Endothelial cell of umbilical vein (primary cell): ENCODE measurements around the gene IRS1. TPM values are rescaled to one million over a fixed set of nuclear protein-coding genes. Genes with fewer than 3 reads are reported as not detected.

Source experiments
- BruUV-seq: library from RNA; stranded (reverse); fragments of 400-500 nt; replicated peaks from 2 replicates; lab custom pipeline; 2021; lab: Mats Ljungman, UMichigan
- CTCF ChIA-PET: fragments of 300-600, 350-600 bp; sonication (Branson Sonifier 250); formaldehyde crosslinking; loops from one replicate; lab custom pipeline; 2021; ENCODE audit warnings: antibody characterized with exemption, inconsistent platforms; lab: Charles Lee
- POLR2A ChIA-PET: fragments of 300-600, 350-600 bp; sonication (Branson Sonifier 250); formaldehyde crosslinking; loops from one replicate; lab custom pipeline; 2021; ENCODE audit warnings: antibody characterized with exemption, inconsistent platforms; lab: Charles Lee
- DNase-seq: peaks from one replicate; pipeline ENCODE4 v3.0.0-alpha.2; 2011; ENCODE audit warnings: low read depth, low spot score
- FAIRE-seq: peaks from 2 replicates; lab custom pipeline; 2011; peaks lifted over from hg19 to GRCh38; lab: Jason Lieb, UNC
- H2AFZ ChIP-seq: 2 replicates; pipeline ENCODE4 v1.6.0; 2012; ENCODE audit warnings: low read depth, low read length, control low read depth, inconsistent platforms
- H3K27ac ChIP-seq: 2 replicates; pipeline ENCODE4 v1.5.1; 2011; ENCODE audit warnings: low read depth, mild to moderate bottlenecking, control low read depth, low read length, moderate library complexity; ENCODE audit not compliant: insufficient read depth
- H3K27me3 ChIP-seq, 2 experiments: 2 replicates each; pipeline versions ENCODE4 v1.6.0 to v1.6.1; 2011; ENCODE audit warnings: low read length in 2 of 2, mixed read lengths in 1 of 2; ENCODE audit not compliant: control insufficient read depth in 2 of 2, insufficient read depth in 2 of 2
- H3K36me3 ChIP-seq, 2 experiments: 2 replicates in 1 of 2; 3 replicates in 1 of 2; pipeline ENCODE4 v1.5.1; 2011; ENCODE audit warnings: low read length in 2 of 2, mild to moderate bottlenecking in 1 of 2, moderate library complexity in 1 of 2; ENCODE audit not compliant: control insufficient read depth in 2 of 2, insufficient read depth in 2 of 2; ENCODE audit errors: extremely low read depth in 1 of 2
- H3K4me1 ChIP-seq: 3 replicates; pipeline ENCODE4 v1.5.1; 2011; ENCODE audit warnings: mild to moderate bottlenecking, low read length; ENCODE audit not compliant: control insufficient read depth, insufficient read depth; ENCODE audit errors: extremely low read depth
- H3K4me2 ChIP-seq: 2 replicates; pipeline ENCODE4 v1.6.1; 2011; ENCODE audit warnings: low read length, control low read depth, mixed read lengths; ENCODE audit not compliant: insufficient read depth
- H3K4me3 ChIP-seq, 3 experiments: fragments of 200-600 bp in 1 of 3; sonication (generic), shearing (Covaris generic) in 1 of 3; replicated peaks in 1 of 3; 2 replicates each; pipeline ENCODE4 v1.5.1; 2011 to 2016; ENCODE audit warnings: control low read depth in 3 of 3, low read length in 3 of 3, mild to moderate bottlenecking in 2 of 3, inconsistent platforms in 1 of 3, low read depth in 1 of 3, moderate library complexity in 1 of 3; ENCODE audit not compliant: insufficient read depth in 1 of 3
- H3K79me2 ChIP-seq: 2 replicates; pipeline ENCODE4 v1.6.0; 2012; ENCODE audit warnings: low read length, inconsistent platforms; ENCODE audit not compliant: control insufficient read depth, insufficient read depth
- H3K9ac ChIP-seq: replicated peaks from 2 replicates; pipeline ENCODE3; 2011; ENCODE audit warnings: low read length, control low read depth; ENCODE audit not compliant: insufficient read depth; ENCODE audit errors: extremely low read depth
- H3K9me1 ChIP-seq: replicated peaks from 3 replicates; pipeline ENCODE4 v1.6.0; 2011; ENCODE audit warnings: mild to moderate bottlenecking, low read length; ENCODE audit not compliant: control insufficient read depth, insufficient read depth; ENCODE audit errors: extremely low read depth
- H3K9me3 ChIP-seq: replicated peaks from 2 replicates; pipeline ENCODE4 v1.5.1; 2012; ENCODE audit warnings: low read length, inconsistent platforms; ENCODE audit not compliant: control insufficient read depth, insufficient read depth
- H4K20me1 ChIP-seq: replicated peaks from 2 replicates; pipeline ENCODE3; 2011; ENCODE audit warnings: mild to moderate bottlenecking, low read length; ENCODE audit not compliant: control insufficient read depth, insufficient read depth; ENCODE audit errors: extremely low read depth
- CTCF ChIP-seq, 2 donors: IDR thresholded peaks; 1 replicate in 1 of 2; 2 replicates in 1 of 2; pipeline ENCODE4 v1.5.1; 2011; ENCODE audit warnings: low read length in 2 of 2, mild to moderate bottlenecking in 2 of 2, moderate library complexity in 2 of 2, control low read depth in 1 of 2, inconsistent platforms in 1 of 2, low read depth in 1 of 2; ENCODE audit not compliant: insufficient read depth in 1 of 2; ENCODE audit errors: extremely low read depth in 1 of 2
- EZH2 ChIP-seq: IDR thresholded peaks from 2 replicates; pipeline ENCODE4 v1.6.1; 2012; ENCODE audit warnings: borderline replicate concordance, low read depth, mild to moderate bottlenecking, moderate library complexity, low read length, inconsistent platforms; ENCODE audit not compliant: severe bottlenecking
- FOS ChIP-seq: IDR thresholded peaks from 2 replicates; pipeline ENCODE4 v1.6.1; 2011; ENCODE audit warnings: mild to moderate bottlenecking, low read length, moderate library complexity, borderline replicate concordance; ENCODE audit not compliant: insufficient read depth
- GATA2 ChIP-seq: IDR thresholded peaks from 2 replicates; pipeline ENCODE4 v1.7.0; 2011; ENCODE audit warnings: low read depth, mild to moderate bottlenecking, moderate library complexity, mixed read lengths, low read length; ENCODE audit not compliant: insufficient read length, insufficient read depth
- MYC ChIP-seq: IDR thresholded peaks from one replicate; pipeline ENCODE4 v1.6.1; 2011; ENCODE audit warnings: mild to moderate bottlenecking, low read depth, low read length
- POLR2AphosphoS5 ChIP-seq: IDR thresholded peaks from 2 replicates; pipeline ENCODE4 v1.6.1; 2012; ENCODE audit warnings: low read depth, mild to moderate bottlenecking, control low read depth, low read length, moderate library complexity; ENCODE audit not compliant: insufficient read depth
- dilution Hi-C: fragments of 300-500 bp; cut with MboI; formaldehyde crosslinking; loops from one replicate; pipeline ENCODE4 v1.15.0; 2019; ENCODE audit warnings: low sequenced_read_pairs; ENCODE audit not compliant: extremely low pct_ligation_motif_present
- intact Hi-C: fragments of 100-400 bp; cut with micrococcal nuclease; formaldehyde crosslinking; loops from one replicate; pipeline ENCODE4 v1.10.0; 2022
- polyA plus RNA-seq, 4 experiments: library from polyadenylated mRNA; depleted of rRNA in 3 of 4; stranded (reverse) in 3 of 4; unstranded in 1 of 4; fragments of >200 nt; gene quantifications; 2 replicates each; pipeline versions ENCODE4 v1.2.1 to v1.2.3, GENCODE V29; 2011 to 2012; ENCODE audit warnings: missing spikeins in 1 of 4
- total RNA-seq: library from RNA; stranded (reverse); gene quantifications from 2 replicates; pipeline ENCODE4 v1.2.3, GENCODE V29; 2021

Gene IRS1
- total and polyA plus RNA-seq, 2 donors (not counting 3 experiments of a cell fraction or from before 2014, with no cell fraction given): 0.10 to 0.11 TPM

DNA sequence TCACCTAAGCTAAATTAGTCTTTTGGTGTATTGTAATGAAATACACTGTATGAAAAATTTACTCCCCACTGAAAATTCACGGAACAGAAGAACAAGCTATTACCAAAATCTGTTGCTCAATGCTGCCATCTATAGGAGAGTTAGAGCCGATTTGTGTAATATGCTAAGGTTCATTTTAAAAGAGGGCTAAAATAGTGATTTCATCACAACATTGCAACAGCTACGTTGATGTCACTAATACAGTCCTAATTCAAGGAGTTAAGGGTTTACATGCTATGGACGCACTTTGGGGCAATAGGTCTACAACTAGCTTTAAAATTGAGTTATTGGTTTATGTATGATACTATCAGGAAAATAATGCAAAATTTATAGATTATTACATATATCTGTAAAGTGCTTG lies 3.0 kb upstream of the IRS1 start:
- DNase-seq (peak; percentile 59), FAIRE-seq (peak; percentile 79)
- H4K20me1 ChIP-seq: no peaks in the 10 kb centered on the region
- no peak overlapping the region for H3K4me2 ChIP-seq
- H3K4me1 ChIP-seq: peaks cover 15% of the 10 kb centered on the region
- no peaks in the 10 kb centered on the region for H3K79me2 ChIP-seq
- TF ChIP-seq EZH2 (no peak), MYC (no peak), CTCF (IDR thresholded peaks at IDR 0.05; ENCODE audit: extremely low read depth in 1 of 2, insufficient read depth in 1 of 2, low read depth in 1 of 2, low read length in 2 of 2) (peak; percentile 50 to 57), POLR2AphosphoS5 (no peak), FOS (no peak), GATA2 (no peak)
- no peak overlapping the region for H2AFZ ChIP-seq
- no peak overlapping the region for H3K9ac ChIP-seq
- no peaks in the 10 kb centered on the region for H3K36me3 ChIP-seq
- ChIA-PET POLR2A (no interaction called here), CTCF (interaction anchor here (0.6 to 3.2 kb wide), 47 partner anchors 8 to 1141 kb away, joined by 3 to 103 read pairs (median 4); partner anchors contain the start of gene RHBDD1)
- dilution Hi-C loops: no loop called here
- no peaks in the 10 kb centered on the region for H3K9me3 ChIP-seq
- H3K9me1 ChIP-seq: no peaks in the 10 kb centered on the region
- intact Hi-C loops: loop anchor here (1.0 to 5.0 kb wide), 7 partner anchors 182 to 1132 kb away; no protein-coding TSS in a partner anchor
- no peak overlapping the region for H3K4me3 ChIP-seq
- no peak overlapping the region for H3K27ac ChIP-seq
- peaks cover 19 to 28% of the 10 kb centered on the region in 2 experiments for H3K27me3 ChIP-seq
- BruUV-seq: no TSS peak
